NCI-H748 treated with DMSO at 0.1 percent for 48 hours (cell line): ENCODE data around the gene DCST2.

Experiments used
- DNase-seq: peaks from one replicate; lab custom pipeline; 2025; lab: John Stamatoyannopoulos, UW

DCST2 gene

DNA sequence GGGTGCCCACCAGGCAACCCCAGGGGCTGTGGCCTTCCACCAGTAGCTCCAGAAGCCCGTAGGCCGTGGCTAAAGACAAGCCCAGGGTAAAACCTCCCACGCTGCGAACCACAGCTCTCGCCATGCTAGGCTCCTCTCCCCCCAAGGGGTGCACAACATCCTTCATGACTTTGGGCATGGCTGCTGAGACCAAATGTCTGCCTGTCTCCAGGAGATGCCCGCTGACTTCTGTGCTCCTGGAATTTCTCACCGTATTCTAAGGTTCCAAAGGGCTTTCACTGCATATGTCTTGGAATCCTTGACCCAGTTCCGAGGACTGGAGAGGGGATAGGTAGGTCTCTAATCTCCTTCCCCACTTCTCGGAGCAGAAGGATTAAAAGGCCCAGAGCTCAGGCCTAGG is at the start of gene DCST2, which contains the start of gene DCST1:
Gene DCST2, minus strand, starts transcription at position 258 of the 400 bp plus-strand sequence. Its CDS starts 80 bp downstream, at position 178.
Gene DCST1, plus strand, starts transcription at position 301 of the 400 bp plus-strand sequence. CDS start 213 bp downstream, outside the sequence.
- no peak for DNase-seq

DNA sequence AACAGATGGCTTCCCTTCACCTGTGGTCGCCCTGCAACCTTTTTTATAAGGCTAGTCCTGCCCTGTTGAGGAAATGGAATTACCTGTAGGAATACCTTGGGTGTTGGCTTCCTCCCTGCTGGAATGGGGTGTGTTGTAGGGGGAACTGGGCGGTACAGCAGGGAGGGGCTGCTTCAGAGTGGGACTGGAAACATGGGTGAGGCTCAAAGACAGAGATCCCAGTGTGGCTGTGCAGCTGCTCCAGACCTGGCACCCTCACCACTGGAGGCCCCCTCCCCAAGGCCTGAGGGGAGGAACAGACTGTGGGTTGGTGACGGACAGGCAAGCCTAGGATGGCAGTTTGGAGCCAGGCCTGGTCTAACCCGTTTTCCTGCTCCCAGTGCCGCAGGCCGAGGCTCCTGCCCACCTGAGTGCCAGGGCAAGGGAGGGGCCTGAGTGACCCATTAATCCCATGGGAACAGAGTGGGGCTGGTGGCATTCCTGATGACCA is 49.5 kb upstream of the DCST2 start:
- no peak for DNase-seq

DNA sequence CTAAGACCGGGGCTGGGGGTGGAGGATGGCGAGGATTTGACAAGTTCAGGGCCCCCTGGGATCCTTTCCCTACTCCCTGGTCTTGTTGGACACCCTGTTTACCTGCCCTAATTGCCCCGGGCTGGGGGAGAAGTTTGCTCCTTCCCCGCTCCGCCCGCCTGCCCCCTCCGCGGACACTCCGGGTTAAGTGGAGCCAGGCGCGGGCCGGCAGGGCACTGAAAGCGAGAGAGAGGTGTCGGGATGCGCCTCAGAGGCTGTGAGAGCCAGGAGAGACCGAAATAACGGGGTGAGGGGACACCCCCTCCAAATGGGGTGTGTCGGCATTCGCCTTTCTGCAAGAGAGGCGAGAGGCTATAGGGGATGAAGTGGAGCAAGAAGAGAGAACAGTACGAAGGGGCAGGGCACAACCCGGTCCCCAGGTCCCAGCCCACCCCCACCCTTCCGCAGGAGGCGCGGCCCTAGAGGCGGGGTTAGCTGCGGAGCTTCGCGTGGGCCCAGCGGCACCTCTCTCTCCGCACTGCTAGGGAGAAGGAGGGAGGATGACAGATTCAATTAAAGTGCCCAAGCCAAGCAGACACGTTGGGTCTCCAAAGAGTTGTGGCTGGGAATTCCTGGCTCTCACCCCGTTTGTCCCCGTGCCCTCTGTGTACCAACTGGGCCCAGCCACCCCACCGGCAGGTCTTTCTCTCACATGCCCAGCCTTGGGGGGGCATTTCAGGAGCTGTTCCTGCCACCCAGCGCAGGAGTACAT is 48.9 kb upstream of the DCST2 start:
- no peak for DNase-seq

DNA sequence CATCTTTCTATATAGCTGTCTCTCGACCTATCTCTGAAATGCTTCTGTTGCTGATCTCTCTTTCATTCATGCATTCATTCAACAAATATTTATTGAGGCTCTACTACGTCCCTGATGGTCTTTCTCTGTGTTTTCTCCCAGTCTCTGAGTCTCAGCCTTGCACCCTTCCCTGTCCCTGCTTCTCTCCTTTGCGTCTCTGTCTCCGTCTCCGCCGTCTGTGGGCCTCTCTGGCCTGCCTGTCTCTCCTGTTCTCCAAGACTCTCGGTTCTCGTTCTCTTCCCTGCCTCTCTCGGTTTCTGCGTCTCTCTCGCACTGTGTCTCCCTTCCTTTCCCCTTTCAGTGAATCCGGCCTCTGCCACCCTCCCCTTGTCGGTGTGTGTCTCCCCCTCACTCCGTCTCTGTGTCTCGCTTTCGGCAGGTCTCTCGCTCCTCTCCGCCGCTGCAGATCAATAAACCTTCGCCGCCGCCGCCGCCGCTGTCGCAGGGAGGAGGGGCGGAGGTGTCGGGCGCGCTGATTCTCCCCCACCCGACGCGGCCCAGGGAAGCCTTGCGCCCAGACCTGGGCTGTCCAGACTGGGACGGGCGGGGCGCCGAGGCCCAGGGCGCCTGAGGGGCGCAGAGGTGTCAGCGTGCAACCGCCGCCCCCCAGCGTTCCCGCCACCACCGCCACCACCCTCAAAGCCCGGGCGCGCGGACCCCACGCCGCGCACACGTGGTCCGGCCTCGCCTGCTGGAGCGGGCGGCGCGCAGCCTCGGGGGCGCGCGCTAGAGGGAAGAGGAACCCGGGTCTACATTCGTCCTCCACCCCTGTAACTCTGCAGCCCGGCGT is 48.1 kb upstream of the DCST2 start:
- DNase-seq, result peak; percentile 27

DNA sequence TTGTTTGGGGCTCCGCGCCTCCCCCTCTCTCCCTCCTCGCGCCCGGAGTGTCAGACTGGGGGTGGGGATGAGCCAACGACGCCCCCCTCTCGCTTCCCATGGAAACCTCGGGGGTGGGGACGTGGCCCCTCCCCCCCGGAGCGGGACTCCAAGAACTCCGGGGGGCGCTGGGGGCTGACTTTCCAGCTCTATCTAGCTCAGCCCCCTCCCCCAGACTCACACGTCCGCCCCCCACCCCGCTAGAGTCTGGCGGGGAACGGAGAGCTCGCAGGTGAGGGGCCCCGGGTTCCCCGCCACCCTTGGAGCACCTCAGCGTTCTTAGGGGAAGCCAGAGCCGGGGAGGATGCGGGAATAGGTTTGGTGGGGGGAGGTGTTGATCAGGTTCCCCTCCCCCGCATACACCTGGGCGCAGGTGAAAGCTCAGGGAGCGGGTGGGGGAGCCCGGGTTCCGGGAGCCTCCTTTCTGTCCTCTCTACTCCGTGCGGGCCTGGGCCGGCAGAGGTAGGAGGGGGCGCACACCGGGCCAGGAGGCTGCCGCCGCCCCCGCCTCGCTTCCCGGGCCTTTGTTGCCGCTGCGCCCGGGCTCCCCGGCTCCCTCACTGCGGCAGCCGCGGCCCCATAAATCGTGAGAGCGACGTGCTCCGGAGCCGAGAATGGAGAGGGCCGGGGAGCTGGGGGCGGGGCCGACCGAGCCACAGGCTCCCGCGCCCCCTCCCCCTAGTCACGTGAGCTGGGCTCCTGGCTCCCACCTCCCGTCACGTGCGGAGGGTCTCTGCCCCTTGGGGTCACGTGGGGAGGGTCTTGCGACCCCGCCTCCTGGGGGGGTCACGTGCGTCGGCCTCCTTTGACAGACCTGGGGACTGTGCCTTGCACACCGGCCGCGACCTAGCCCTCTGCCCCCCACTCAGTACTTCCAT is 47.0 kb upstream of the DCST2 start:
- DNase-seq, result peak; percentile 37

DNA sequence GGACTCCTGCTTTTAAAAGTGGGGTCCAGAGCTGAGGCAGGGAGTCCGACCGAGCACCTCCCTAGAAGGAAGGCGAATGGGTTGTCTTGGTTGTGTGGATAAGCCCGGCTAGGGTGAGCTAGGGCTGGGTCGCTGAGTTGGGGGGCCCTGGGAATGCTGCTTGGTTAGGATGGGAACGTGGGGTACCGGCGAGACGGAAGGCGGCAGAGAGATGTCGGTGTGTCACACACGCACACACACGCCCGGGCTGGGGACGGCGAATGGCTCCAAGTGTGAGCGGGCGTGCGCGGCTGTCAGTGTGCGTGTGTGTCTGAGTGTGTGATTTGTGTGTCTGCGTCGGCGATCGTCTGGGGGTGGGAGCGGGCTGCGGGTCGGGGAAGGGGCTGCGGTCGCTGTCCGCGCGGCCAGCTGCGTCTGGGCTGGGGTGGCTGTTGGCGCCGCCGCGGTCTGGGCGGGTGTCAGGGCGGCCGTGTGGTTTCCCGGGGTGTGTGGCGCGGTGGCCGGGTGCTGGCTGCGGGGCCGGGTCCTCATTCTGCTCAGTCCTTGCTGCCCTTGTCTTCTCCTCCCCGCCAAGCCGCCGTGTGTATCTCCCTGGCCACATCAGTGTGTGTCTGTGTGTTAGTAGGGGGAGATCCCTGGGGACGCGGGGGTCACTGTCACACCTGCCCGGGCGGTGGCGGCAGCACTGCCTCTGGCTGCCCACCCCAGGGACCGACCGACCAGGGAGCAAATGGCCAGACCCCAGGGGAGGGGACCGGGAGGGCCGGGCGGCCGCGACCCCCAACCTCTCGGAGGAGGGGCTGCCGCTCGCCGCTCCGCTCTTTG is 46.1 kb upstream of the DCST2 start:
- peak; percentile 16 for DNase-seq

DNA sequence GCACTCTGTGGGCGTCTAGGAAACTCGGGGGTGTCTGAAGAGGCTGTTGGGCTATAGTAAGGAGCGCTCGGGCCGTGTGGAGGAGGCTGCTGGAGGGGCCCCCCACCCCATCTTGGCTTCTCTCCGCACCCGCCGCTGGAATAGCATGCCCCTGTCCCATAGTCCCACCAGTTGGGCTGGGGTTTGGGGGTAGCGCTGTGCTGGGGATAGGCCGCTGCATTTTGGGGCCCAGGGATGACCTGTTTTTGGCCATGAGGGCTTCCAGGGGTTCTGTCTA is 45.6 kb upstream of the DCST2 start:
- DNase-seq, result no peak

DNA sequence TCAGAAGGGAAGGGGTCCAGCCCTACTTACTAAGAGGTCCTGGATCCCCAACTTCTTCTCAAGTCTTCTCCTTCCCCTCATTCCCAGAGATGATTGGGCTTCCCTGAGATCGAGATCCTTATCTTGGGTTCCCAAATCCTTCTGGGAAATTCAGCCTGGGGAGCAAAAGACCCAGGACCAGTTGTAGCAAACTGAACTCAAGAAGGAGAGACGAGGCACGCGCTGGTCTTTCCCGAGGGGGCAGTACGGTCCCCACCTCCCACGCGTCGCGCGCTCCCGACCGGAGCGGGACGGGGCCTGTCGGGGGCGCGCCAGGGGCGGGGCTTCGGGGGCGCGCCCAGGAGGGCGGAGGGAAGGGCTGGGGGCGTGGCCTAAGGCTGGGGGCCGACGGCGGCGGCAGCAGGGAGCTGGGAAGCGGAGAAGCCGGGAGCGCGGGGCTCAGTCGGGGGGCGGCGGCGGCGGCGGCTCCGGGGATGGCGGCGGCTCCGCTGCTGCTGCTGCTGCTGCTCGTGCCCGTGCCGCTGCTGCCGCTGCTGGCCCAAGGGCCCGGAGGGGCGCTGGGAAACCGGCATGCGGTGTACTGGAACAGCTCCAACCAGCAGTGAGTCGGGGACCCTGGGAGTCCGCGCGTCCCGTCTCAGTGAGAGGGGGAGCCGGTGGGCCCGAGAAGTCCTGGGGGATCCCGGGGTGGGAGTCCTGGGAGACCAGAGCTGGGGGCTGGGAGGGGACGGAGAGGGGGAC is 45.1 kb upstream of the DCST2 start, which contains the start of gene EFNA3:
Gene EFNA3, plus strand, starts transcription at position 369 of the 741 bp plus-strand sequence. Its CDS starts 105 bp downstream, at position 474.
- DNase-seq, result peak; percentile 41

DNA sequence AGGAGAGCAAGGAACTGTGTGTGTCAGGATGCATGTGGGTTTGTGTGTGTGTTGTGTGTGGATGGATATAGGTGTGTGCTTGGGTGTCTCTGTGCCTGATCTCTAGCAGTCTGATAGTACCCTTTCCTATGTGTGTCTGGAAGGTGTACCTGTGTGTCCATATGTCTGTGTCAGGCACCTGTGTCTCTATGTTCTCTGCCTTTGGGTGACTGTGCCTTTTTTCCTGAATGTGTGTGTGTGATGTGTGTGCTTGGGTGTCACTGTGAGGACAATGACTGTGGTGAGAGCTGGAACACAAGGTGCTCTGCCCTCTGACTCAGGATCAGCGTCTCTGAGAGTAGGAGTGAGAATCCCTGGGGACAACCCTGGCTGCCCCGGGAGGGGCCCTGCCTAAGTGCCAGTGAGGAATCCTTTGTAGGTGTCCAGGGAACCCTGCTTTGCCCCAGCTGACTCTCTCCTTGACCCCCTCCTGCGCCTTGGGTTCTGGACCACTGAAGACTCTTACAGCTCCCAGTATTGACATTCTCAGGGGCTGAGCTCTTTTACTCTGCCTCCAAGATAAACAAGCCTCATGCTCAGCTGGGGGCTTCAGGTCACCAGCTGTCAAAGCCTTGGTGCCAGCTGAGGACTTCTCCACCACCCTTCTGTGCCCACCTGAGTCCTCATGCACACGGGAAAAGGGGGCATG is 44.3 kb upstream of the DCST2 start:
- DNase-seq, result no peak

DNA sequence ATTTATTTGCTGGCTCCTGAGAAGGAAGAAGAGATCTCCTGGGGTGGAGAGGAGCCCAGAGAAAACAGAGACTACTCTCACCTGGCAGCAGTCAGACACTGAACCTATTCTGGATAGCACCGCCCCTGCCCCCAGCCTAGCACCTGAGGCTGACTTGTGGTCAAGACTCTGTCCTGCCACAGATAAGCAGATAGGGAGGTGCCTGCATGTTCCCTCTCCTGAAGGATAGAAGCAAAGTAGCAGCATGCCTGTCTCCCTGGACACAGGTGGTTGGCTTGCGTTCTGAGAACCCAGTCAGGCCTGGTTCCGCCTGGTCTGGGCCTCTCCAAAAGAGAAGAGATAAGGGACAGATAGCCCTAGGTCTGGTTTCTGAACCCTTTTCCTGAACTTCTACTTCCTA is 43.8 kb upstream of the DCST2 start:
- no peak for DNase-seq

DNA sequence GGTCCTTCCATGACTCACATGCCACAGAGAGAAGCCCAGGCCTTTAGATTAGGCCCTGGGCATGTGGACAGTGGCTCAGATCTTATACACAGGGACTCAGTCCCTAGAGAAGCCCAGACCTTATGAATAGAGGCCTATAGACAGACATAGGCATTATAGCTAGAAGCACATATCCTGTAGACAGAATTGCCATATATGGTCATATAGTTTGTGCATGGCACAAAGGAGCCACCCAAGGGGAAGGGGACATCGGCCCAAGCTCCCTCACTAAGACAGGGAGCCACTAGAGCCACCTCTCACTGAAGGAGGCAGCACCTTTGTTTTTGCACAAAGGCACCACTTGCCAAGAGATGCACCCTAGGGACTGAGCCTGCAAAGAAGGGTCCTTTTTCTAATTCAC is 42.8 kb upstream of the DCST2 start:
- no peak for DNase-seq

DNA sequence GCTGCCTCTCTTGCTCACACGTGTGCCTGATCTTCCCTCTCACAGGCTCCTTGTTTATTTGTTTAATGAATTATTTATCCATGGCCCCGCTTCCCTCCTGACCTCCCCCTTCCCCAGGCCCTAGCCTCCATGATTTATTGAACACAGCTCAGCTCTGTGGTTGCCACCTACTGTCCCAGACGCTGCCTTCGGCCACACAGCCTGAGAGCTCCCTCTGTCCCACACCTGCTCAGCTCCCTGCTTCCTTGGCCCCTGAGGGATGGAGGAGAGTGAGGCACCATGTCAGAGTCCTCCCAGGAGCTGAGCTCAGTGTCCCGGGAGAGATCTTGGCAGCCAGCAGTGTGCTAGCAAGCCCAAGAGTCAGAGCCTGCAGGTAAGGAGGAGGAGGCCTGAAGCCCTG is 42.0 kb upstream of the DCST2 start:
- no peak for DNase-seq

DNA sequence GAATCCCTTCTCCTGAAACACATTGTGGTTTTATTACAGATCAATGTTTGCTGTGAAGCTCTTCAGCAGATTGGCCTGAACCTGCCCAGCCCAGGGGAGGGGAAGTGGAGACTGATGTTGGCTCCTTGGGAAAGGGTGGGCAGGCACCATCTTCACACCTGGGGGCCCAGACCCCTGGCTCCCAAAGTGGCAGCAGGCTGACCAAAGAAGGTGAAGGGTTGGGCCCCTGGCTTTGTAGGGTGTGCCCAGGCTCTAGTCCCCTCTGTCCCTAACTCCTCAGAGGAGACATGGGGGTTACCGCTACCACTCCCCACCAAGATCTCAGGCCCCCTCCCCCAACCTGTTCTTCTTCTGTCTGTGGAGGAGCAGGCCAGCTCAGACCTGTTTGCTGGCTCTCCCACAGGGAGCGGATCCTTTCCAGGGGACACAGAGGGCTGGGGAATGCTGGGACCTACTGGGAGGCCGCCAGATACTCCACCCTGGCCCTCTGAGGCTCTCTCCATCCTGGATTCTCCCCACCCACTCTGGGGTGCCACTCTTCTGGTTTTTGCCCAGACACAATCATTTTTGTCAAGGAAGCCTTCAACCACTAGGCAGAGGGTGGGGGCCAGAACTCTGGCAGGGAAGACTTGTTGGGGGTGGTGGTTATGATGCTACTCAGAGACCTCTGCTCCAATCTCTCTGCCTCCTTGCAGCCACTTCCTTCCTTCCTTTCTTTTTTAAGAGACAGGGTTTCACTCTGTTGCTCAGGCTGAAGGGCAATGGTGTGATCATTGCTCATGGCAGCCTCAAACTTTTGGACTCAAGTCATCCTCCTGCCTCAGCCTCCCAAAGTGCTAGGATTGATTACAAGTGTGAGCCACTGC is 40.0 kb upstream of the DCST2 start:
- no peak for DNase-seq

DNA sequence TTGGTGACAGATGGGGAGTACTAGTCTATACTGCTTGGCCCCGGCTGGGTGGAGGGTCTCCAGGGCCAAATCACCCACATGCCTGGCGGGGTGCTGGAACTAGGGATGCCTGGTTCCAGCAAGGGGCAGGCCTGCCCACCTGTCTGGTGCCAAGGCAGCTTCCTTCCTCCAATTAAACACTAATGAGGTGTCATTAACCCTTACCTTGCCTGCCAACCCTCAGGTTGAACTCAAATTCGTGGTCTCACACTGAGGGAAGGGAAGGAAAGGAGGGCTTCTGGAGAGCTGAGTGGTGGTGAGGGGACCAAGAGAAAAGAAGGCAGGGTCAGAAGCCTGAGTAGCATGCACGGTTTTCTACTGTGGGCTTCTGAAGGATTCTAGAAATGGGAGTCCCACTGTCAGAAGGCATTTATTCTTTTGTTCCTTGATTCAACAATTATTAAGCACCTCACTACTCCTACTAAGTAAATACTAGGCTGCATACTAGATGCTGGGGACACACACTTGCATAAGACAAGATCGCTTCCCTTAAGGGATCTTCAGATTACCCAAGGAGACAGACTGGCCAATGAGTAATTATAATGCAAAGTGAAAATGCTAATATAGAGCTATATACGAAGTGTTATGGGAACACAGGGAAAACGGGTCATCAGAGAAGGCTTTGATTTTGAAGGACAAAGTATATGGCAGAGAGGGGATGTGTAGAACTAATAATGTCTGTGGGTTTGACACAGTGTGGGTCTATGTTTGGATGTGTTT is 39.1 kb upstream of the DCST2 start:
- no peak for DNase-seq

DNA sequence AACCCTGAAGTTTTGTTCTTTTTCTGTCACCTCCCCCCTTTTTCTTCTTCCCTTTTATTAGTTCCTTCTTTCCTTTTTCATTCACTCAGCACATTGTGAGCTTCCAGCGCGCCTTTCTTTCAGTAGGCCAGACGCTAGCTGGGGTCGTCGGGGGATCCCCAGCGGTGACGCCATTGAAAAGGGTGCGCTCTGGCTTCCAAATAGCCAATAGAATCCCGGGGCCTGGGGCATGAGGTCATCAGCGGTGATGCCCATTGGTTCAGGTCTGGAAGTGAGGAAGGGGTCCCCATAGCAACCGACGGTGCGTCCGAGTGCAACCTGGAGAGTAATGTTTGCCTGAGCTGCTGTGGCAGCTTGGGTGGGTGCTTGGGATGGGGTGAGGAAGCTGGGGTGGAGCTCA is 38.1 kb upstream of the DCST2 start:
- no peak for DNase-seq

DNA sequence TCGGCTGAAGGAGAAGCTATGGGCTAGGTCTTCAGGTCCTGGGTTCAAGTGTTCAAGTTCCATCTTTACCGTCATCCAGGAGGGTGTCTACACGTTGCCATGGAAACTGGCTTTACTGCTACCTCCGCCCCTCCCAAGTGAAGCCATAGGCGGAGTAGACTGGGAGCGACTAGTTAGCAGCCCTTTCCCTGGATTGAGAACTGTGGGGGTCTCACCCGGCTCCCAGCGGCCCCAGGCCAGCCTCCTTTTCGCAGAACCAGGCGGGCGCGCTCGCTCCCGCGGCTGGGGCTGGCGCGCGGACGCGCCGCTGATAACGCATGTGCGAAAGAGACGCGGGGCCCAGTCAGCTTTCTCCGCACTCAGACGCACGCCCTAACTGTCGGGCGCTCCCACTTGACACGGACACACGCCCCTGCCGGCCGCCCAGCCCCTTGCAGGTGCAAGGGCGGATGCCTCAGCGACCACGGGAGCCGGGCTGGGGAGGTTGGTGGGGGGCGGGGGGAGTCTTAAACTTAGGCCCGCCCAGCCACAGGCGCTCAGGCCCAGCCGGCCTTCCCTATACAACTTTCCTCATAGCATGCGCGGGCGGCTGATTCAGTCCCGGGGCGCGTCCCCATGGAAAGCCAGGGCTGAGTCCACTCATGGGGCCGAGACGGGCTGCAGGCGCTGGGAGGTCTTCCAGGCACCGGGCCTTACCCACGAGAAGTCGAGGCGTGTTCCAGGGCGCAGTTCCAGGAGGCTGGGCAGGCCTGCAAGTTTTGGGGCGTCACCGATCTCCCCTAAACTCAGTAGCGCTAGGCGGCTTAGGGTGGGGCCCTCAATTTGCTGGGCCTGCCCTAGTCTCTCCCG is 37.4 kb upstream of the DCST2 start:
- DNase-seq, result peak; percentile 69

DNA sequence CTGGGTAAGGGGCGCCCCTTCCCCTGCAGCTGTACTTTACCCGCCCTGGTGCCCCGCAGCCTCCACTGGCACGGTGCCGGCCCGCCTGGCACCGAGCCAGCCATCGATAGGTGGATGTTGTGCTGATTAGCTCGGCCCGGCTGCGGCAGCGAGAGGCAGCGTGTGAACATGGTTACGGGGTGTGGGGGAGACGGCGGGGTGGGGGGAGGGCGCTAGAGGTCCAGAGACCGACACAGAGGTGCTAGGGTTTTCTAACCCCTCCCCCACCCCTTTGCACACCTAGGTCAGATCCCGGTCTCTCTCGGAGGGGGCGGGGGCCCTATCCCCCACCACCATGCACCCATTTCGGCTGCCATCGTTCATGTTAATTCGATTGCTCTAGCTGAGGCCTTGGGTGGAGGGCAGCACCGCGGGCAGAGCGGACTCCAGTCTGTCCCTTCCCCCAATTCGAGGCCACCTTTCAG is 36.6 kb upstream of the DCST2 start:
- peak; percentile 59 for DNase-seq
